Glomerular endothelial cell (primary cell): ENCODE data around the gene FBXL13. TPM values are rescaled to one million over a fixed set of nuclear protein-coding genes. Genes with fewer than 3 reads are reported as not detected.
"Not testable (repeated sequence)": the region's sequence is repeated elsewhere in the genome, so short reads cannot be mapped to it uniquely, and the experiment has no call there.

Experiments
- DNase-seq: peaks from one replicate; pipeline ENCODE4 v3.0.0-alpha.2; 2011; ENCODE audit warnings: low read depth, low spot score; ENCODE audit errors: extremely low read depth
- total RNA-seq: library from RNA; depleted of rRNA; stranded (reverse); fragments of >200 nt; gene quantifications from 2 replicates; pipeline ENCODE4 v1.2.3, GENCODE V29; 2015

The FBXL13 gene
- total RNA-seq, 1 donor from 2014 or later, result 2.2 TPM

- peak; percentile 98 for DNase-seq
These were observed 202.1 kb downstream of the FBXL13 start for GRCh38 chr7:102872460-102872859.

- no peak for DNase-seq
These were observed 205.4 kb downstream of the FBXL13 start for GRCh38 chr7:102869195-102869594.

- DNase-seq, result no peak
These were observed 207.9 kb downstream of the FBXL13 start for GRCh38 chr7:102866535-102867215.

GRCh38 chr7:102864958-102865357 lies 209.6 kb downstream of the FBXL13 start:
- no peak for DNase-seq

GRCh38 chr7:102860351-102860811 lies 214.2 kb downstream of the FBXL13 start:
- DNase-seq, result no peak

GRCh38 chr7:102859799-102860125 lies 214.8 kb downstream of the FBXL13 start:
- DNase-seq, result no peak

GRCh38 chr7:102859084-102859798 lies 215.4 kb downstream of the FBXL13 start:
- no peak for DNase-seq

GRCh38 chr7:102856036-102856435 lies 218.6 kb downstream of the FBXL13 start:
- DNase-seq, result no peak

- no peak for DNase-seq
These were observed 225.1 kb downstream of the FBXL13 start for GRCh38 chr7:102849538-102849937.

GRCh38 chr7:102849079-102849478 lies 225.5 kb downstream of the FBXL13 start:
- DNase-seq, result no peak

GRCh38 chr7:102845346-102845745 lies 229.2 kb downstream of the FBXL13 start:
- no peak for DNase-seq

GRCh38 chr7:102843850-102844249 lies 230.7 kb downstream of the FBXL13 start:
- DNase-seq, result no peak

- no peak for DNase-seq
These were observed 232.3 kb downstream of the FBXL13 start for GRCh38 chr7:102842284-102842683.

GRCh38 chr7:102841290-102841689 lies 233.3 kb downstream of the FBXL13 start:
- no peak for DNase-seq

- DNase-seq, result no peak
These were observed 234.2 kb downstream of the FBXL13 start for GRCh38 chr7:102840404-102840803.

- DNase-seq, result not testable (repeated sequence)
These were observed 236.0 kb downstream of the FBXL13 start for GRCh38 chr7:102838572-102839101.

GRCh38 chr7:102837802-102838201 lies 236.8 kb downstream of the FBXL13 start:
- no peak for DNase-seq

GRCh38 chr7:102836977-102837376 lies 237.6 kb downstream of the FBXL13 start:
- no peak for DNase-seq

- DNase-seq, result peak; percentile 64
These were observed 238.2 kb downstream of the FBXL13 start for GRCh38 chr7:102836191-102836919.

GRCh38 chr7:102834999-102835398 lies 239.6 kb downstream of the FBXL13 start:
- no peak for DNase-seq

- no peak for DNase-seq
These were observed 240.1 kb downstream of the FBXL13 start for GRCh38 chr7:102834466-102834865.
